Heart left ventricle (tissue), 13 donors: ENCODE measurements around the gene CETP.

ENCODE experiments used
- POLR2A ChIP-seq, 2 donors: fragments of 450-650 bp; IDR thresholded peaks; one replicate each; pipeline ENCODE4 v1.6.1; 2017; ENCODE audit warnings: antibody characterized with exemption in 2 of 2, mild to moderate bottlenecking in 2 of 2, moderate library complexity in 2 of 2
- TF ChIP-seq, protein P1 (sequence below), 12 donors: fragments of 200-600 bp; sonication (generic) in 4 of 12; IDR thresholded peaks; one replicate each; pipeline versions ENCODE4 v1.5.0 to v1.8.0; 2018 to 2022; ENCODE audit warnings: antibody characterized with exemption in 12 of 12, mild to moderate bottlenecking in 5 of 12
- donor health status: ischemic (EF 13 %, LVEDD 7.1; RV severe dilation, severe dysfunction).
- donor health status: DM: no; HTN: yes; CAD: no.
- donor health status: DM: no; HTN: no; CAD: no.
- donor health status: ischemic (EF 25% LVEDD 6.9; RV normal size, moderate dysfunction).
- donor health status: ischemic (EF 25% LVEDD 5.7; RV mildly dilated, moderate dysfunction).
- donor health status: ischemic (EF 35%, LVEDD 5.7; RV mildly dilated, moderate dysfunction).
- donor health status: nonischemic (EF 11% LVEDD 7.7; RV severe dilation, severe dysfunction).
- donor health status: DM: yes; HTN: yes; CAD: no.
- donor health status: PGD.
- donor health status: ischemic (EF 29% LVEDD 5.4; RV normal size, mild dysfunction).
- donor health status: nonischemic (EF 23%, LVEDD 6.1; RV moderate dilation, normal function).

DNA sequence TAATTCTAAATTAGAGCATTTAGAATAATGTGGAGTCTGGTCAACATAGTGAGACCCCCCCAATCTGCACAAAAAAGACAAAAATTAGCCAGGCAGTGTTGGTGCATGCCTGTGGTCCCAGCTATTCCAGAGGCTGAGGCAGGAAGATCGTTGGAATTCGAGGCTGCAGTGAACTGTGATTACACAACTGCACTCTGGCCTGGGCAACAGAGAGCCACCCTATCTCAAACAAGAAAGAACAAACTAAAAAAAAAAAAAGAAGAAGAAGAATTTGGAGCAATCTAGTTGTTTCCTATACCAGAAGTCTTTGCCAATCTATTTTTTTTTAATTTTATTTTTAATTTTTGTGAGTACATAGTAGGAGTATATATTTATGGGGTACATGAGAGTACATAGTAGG, 6.0 kb downstream of the CETP start:
- TF ChIP-seq, protein P1, sequence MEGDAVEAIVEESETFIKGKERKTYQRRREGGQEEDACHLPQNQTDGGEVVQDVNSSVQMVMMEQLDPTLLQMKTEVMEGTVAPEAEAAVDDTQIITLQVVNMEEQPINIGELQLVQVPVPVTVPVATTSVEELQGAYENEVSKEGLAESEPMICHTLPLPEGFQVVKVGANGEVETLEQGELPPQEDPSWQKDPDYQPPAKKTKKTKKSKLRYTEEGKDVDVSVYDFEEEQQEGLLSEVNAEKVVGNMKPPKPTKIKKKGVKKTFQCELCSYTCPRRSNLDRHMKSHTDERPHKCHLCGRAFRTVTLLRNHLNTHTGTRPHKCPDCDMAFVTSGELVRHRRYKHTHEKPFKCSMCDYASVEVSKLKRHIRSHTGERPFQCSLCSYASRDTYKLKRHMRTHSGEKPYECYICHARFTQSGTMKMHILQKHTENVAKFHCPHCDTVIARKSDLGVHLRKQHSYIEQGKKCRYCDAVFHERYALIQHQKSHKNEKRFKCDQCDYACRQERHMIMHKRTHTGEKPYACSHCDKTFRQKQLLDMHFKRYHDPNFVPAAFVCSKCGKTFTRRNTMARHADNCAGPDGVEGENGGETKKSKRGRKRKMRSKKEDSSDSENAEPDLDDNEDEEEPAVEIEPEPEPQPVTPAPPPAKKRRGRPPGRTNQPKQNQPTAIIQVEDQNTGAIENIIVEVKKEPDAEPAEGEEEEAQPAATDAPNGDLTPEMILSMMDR (IDR thresholded peaks at IDR 0.05): no peak
- no peak for TF ChIP-seq POLR2A (IDR thresholded peaks at IDR 0.05)
